H1 (cell line): ENCODE measurements around the gene TCF20. TPM values are rescaled to one million over a fixed set of nuclear protein-coding genes. Genes with fewer than 3 reads are reported as not detected.

Experiments
- CTBP2 ChIP-seq: IDR thresholded peaks from 2 replicates; pipeline ENCODE4 v1.7.0; 2011; ENCODE audit warnings: borderline replicate concordance, mild to moderate bottlenecking, moderate library complexity, mixed read lengths, low read length; ENCODE audit not compliant: insufficient read depth, insufficient read length
- FOSL1 ChIP-seq: IDR thresholded peaks from 2 replicates; pipeline ENCODE4 v1.6.1; 2011; ENCODE audit warnings: mild to moderate bottlenecking, low read depth, low read length, moderate library complexity; ENCODE audit not compliant: insufficient read depth
- KDM1A ChIP-seq: fragments of 200-600, 300-600 bp; sonication (generic); IDR thresholded peaks from 2 replicates; pipeline ENCODE4 v1.7.1; 2016; ENCODE audit warnings: mild to moderate bottlenecking, low read length, borderline replicate concordance
- KDM5A ChIP-seq: fragments of 200-600 bp; IDR thresholded peaks from 2 replicates; pipeline ENCODE4 v1.7.1; 2012; ENCODE audit warnings: mild to moderate bottlenecking, low read length, inconsistent platforms, mixed read lengths
- MAFK ChIP-seq: IDR thresholded peaks from 2 replicates; pipeline ENCODE4 v1.6.1; 2012; ENCODE audit warnings: low read depth, mild to moderate bottlenecking, improper control_type of control experiment, low read length
- POLR2AphosphoS5 ChIP-seq: IDR thresholded peaks from 2 replicates; pipeline ENCODE4 v1.6.1; 2011; ENCODE audit warnings: low read depth, low read length
- SP4 ChIP-seq: IDR thresholded peaks from 2 replicates; pipeline ENCODE4 v1.6.1; 2012; ENCODE audit warnings: low read length, inconsistent platforms
- SUZ12 ChIP-seq: fragments of 200-600 bp; sonication (generic); IDR thresholded peaks from 2 replicates; pipeline ENCODE4 v1.6.1; 2012; ENCODE audit warnings: mild to moderate bottlenecking, inconsistent platforms, low read length, moderate library complexity, mixed read lengths
- YY1 ChIP-seq: IDR thresholded peaks from 2 replicates; pipeline ENCODE4 v1.6.1; 2011; ENCODE audit warnings: low read depth, mild to moderate bottlenecking, low read length
- polyA plus RNA-seq, 7 experiments: library from polyadenylated mRNA; depleted of rRNA in 3 of 7; stranded (reverse) in 5 of 7; unstranded in 2 of 7; fragments of >200 nt in 5 of 7; fragments of 200-250 nt in 2 of 7; gene quantifications; 1 replicate in 5 of 7; 2 replicates in 1 of 7; 4 replicates in 1 of 7; pipeline versions ENCODE4 v1.2.1 to v1.2.3, GENCODE V29; 2011 to 2013; ENCODE audit warnings: missing spikeins in 2 of 7, mixed read lengths in 2 of 7
- total RNA-seq: library from RNA; stranded (reverse); fragmentation: NEBNext Ultra II Directional; extraction: Animal tissue kit (Norgen Biotek cat#: 25700); gene quantifications from 2 replicates; pipeline ENCODE4 v1.2.1, GENCODE V29; 2021
- TF ChIP-seq, protein P1 (sequence below): IDR thresholded peaks from 2 replicates; pipeline ENCODE4 v1.6.1; 2012; ENCODE audit warnings: inconsistent platforms
- TF ChIP-seq, protein P2 (sequence below): fragments of 300-600 bp; sonication (generic); IDR thresholded peaks from 2 replicates; pipeline ENCODE4 v1.7.1; 2012; ENCODE audit warnings: low read length, moderate library complexity, mild to moderate bottlenecking, inconsistent platforms; ENCODE audit not compliant: insufficient replicate concordance

Gene TCF20
- total and polyA plus RNA-seq, 2 of the 8 experiments (the other 6 are each of a cell fraction or from before 2014, with no cell fraction given), result 22.0 to 79.8 TPM

- TF ChIP-seq SUZ12 (no peak), YY1 (no peak), SP4 (no peak), KDM1A (no peak; the same call in 1 of the 2 replicates), MAFK (no peak), KDM5A (no peak), FOSL1 (no peak), CTBP2 (no peak), POLR2AphosphoS5 (no peak)
- TF ChIP-seq, protein P1, sequence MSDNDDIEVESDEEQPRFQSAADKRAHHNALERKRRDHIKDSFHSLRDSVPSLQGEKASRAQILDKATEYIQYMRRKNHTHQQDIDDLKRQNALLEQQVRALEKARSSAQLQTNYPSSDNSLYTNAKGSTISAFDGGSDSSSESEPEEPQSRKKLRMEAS, result peak; percentile 69
- TF ChIP-seq, protein P2, sequence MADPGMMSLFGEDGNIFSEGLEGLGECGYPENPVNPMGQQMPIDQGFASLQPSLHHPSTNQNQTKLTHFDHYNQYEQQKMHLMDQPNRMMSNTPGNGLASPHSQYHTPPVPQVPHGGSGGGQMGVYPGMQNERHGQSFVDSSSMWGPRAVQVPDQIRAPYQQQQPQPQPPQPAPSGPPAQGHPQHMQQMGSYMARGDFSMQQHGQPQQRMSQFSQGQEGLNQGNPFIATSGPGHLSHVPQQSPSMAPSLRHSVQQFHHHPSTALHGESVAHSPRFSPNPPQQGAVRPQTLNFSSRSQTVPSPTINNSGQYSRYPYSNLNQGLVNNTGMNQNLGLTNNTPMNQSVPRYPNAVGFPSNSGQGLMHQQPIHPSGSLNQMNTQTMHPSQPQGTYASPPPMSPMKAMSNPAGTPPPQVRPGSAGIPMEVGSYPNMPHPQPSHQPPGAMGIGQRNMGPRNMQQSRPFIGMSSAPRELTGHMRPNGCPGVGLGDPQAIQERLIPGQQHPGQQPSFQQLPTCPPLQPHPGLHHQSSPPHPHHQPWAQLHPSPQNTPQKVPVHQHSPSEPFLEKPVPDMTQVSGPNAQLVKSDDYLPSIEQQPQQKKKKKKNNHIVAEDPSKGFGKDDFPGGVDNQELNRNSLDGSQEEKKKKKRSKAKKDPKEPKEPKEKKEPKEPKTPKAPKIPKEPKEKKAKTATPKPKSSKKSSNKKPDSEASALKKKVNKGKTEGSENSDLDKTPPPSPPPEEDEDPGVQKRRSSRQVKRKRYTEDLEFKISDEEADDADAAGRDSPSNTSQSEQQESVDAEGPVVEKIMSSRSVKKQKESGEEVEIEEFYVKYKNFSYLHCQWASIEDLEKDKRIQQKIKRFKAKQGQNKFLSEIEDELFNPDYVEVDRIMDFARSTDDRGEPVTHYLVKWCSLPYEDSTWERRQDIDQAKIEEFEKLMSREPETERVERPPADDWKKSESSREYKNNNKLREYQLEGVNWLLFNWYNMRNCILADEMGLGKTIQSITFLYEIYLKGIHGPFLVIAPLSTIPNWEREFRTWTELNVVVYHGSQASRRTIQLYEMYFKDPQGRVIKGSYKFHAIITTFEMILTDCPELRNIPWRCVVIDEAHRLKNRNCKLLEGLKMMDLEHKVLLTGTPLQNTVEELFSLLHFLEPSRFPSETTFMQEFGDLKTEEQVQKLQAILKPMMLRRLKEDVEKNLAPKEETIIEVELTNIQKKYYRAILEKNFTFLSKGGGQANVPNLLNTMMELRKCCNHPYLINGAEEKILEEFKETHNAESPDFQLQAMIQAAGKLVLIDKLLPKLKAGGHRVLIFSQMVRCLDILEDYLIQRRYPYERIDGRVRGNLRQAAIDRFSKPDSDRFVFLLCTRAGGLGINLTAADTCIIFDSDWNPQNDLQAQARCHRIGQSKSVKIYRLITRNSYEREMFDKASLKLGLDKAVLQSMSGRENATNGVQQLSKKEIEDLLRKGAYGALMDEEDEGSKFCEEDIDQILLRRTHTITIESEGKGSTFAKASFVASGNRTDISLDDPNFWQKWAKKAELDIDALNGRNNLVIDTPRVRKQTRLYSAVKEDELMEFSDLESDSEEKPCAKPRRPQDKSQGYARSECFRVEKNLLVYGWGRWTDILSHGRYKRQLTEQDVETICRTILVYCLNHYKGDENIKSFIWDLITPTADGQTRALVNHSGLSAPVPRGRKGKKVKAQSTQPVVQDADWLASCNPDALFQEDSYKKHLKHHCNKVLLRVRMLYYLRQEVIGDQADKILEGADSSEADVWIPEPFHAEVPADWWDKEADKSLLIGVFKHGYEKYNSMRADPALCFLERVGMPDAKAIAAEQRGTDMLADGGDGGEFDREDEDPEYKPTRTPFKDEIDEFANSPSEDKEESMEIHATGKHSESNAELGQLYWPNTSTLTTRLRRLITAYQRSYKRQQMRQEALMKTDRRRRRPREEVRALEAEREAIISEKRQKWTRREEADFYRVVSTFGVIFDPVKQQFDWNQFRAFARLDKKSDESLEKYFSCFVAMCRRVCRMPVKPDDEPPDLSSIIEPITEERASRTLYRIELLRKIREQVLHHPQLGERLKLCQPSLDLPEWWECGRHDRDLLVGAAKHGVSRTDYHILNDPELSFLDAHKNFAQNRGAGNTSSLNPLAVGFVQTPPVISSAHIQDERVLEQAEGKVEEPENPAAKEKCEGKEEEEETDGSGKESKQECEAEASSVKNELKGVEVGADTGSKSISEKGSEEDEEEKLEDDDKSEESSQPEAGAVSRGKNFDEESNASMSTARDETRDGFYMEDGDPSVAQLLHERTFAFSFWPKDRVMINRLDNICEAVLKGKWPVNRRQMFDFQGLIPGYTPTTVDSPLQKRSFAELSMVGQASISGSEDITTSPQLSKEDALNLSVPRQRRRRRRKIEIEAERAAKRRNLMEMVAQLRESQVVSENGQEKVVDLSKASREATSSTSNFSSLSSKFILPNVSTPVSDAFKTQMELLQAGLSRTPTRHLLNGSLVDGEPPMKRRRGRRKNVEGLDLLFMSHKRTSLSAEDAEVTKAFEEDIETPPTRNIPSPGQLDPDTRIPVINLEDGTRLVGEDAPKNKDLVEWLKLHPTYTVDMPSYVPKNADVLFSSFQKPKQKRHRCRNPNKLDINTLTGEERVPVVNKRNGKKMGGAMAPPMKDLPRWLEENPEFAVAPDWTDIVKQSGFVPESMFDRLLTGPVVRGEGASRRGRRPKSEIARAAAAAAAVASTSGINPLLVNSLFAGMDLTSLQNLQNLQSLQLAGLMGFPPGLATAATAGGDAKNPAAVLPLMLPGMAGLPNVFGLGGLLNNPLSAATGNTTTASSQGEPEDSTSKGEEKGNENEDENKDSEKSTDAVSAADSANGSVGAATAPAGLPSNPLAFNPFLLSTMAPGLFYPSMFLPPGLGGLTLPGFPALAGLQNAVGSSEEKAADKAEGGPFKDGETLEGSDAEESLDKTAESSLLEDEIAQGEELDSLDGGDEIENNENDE, result no peak
Measured at GRCh38 chr22:42299586-42300258, 29.3 kb upstream of the TCF20 start (continued).
